ENCODE data around the gene PDE8A. TPM values are rescaled to one million over a fixed set of nuclear protein-coding genes. Genes with fewer than 3 reads are reported as not detected.

Gene PDE8A
- total and polyA plus RNA-seq, 2 of the 4 experiments (the other 2 are of a cell fraction) = 32.4 to 35.9 TPM

DNA sequence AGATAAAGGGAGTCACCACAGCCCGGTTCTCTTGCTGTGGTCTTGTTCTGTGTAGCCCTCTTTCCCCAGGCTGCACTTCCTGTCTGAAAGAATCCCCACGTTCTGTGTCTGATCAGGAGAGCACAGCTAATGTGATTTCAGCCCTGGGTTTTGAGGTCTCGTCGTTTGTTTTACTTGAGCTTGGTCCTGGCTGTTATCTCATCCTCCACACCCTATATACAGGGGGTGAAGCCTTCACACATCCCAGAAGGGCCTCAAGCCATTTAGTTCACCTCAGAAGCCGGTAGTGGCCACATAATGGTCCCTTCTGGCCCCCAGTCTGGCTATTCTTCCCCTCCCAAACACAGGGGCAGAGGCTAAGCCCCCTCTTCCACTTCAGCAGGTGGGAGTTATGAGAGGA is 115.6 kb downstream of the PDE8A start:
- Histone ChIP-seq H3K9me3 (ENCODE audit: control insufficient read depth, insufficient read depth, low read length) (no peaks in the 10 kb centered on the region), H3K56ac (ENCODE audit: extremely low read depth, insufficient read depth, low read length) (no peak overlapping the region), H3K27ac (ENCODE audit: insufficient read depth, low read length) (no peak overlapping the region), H2AFZ (replicated peaks; ENCODE audit: low read length, poor library complexity) (no peak overlapping the region), H2BK20ac (ENCODE audit: low read depth, low read length) (no peak overlapping the region; the same call in 1 of the 2 replicates), H3K4me1 (ENCODE audit: control insufficient read depth, insufficient read depth, low read length) (peaks cover 12% of the 10 kb centered on the region), H3K36me3 (ENCODE audit: control insufficient read depth, insufficient read depth, low read length) (peaks cover 15% of the 10 kb centered on the region), H3K79me1 (ENCODE audit: low read depth in 1 of 2, low read length in 2 of 2) (peaks cover 6 to 36% of the 10 kb centered on the region in 2 experiments; a peak in 3 of 4 replicates), H3K4me2 (ENCODE audit: low read depth, low read length) (no peak overlapping the region; the same call in 1 of the 2 replicates), H2AK5ac (ENCODE audit: low read depth, low read length) (0 out of 2 replicates have a peak overlapping the region, but pooled peaks have one; percentile 58), H3K4ac (ENCODE audit: low read depth, low read length) (peak overlapping the region; percentile 55), H2AK9ac (replicated peaks; ENCODE audit: low read depth, low read length, poor library complexity) (no peak overlapping the region), H3K9me1 (ENCODE audit: insufficient read depth, low read length) (peaks cover 30% of the 10 kb centered on the region), H3K14ac (replicated peaks; ENCODE audit: low read depth, low read length) (peak overlapping the region; percentile 73), H3K27me3 (ENCODE audit: control insufficient read depth, insufficient read depth, low read length) (no peaks in the 10 kb centered on the region), H4K5ac (ENCODE audit: low read depth, low read length) (peak overlapping the region; percentile 5; the same call in 1 of the 2 replicates), H3K18ac (ENCODE audit: low read depth, low read length) (no peak overlapping the region), H3K23ac (ENCODE audit: low read depth, low read length) (no peak overlapping the region), H2BK120ac (ENCODE audit: low read depth, low read length) (peak overlapping the region; percentile 30; the same call in 1 of the 2 replicates), H4K20me1 (ENCODE audit: insufficient read depth, low read length) (peaks cover 3% of the 10 kb centered on the region; the same call in 1 of the 2 replicates), H3K9ac (ENCODE audit: low read depth, low read length) (no peak overlapping the region), H2BK15ac (ENCODE audit: low read depth, low read length) (0 out of 3 replicates have a peak overlapping the region, but pooled peaks have one; percentile 6), H4K91ac (ENCODE audit: insufficient read depth, low read depth, low read length) (peak overlapping the region; percentile 24), H4K8ac (ENCODE audit: low read depth in 2 of 2, low read length in 2 of 2) (peak overlapping the region in 1 of 2 experiments; percentile 65; a peak in 2 of 4 replicates), H3K4me3 (ENCODE audit: insufficient read depth, low read depth, low read length) (no peak overlapping the region), H2BK5ac (ENCODE audit: low read depth, low read length, poor library complexity, severe bottlenecking) (peak overlapping the region; percentile 48)
- no TSS peak for BruUV-seq (replicated peaks)
- no CpG with 5 or more reads among the region's 5 CpGs for WGBS, 2 experiments (ENCODE audit: extremely low coverage in 2 of 2, insufficient read length in 1 of 2)
- TF ChIP-seq MXI1 (IDR thresholded peaks at IDR 0.05; ENCODE audit: borderline replicate concordance, low read depth, low read length) (no peak), CEBPB (IDR thresholded peaks at IDR 0.05; ENCODE audit: low read depth, low read length) (no peak), POLR2A (IDR thresholded peaks at IDR 0.05; ENCODE audit: low read depth, low read length) (no peak)
- TF ChIP-seq, protein P1, sequence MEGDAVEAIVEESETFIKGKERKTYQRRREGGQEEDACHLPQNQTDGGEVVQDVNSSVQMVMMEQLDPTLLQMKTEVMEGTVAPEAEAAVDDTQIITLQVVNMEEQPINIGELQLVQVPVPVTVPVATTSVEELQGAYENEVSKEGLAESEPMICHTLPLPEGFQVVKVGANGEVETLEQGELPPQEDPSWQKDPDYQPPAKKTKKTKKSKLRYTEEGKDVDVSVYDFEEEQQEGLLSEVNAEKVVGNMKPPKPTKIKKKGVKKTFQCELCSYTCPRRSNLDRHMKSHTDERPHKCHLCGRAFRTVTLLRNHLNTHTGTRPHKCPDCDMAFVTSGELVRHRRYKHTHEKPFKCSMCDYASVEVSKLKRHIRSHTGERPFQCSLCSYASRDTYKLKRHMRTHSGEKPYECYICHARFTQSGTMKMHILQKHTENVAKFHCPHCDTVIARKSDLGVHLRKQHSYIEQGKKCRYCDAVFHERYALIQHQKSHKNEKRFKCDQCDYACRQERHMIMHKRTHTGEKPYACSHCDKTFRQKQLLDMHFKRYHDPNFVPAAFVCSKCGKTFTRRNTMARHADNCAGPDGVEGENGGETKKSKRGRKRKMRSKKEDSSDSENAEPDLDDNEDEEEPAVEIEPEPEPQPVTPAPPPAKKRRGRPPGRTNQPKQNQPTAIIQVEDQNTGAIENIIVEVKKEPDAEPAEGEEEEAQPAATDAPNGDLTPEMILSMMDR (conservative IDR thresholded peaks at IDR 0.05; ENCODE audit: low read depth, low read length) = no peak
- TF ChIP-seq, protein P2, sequence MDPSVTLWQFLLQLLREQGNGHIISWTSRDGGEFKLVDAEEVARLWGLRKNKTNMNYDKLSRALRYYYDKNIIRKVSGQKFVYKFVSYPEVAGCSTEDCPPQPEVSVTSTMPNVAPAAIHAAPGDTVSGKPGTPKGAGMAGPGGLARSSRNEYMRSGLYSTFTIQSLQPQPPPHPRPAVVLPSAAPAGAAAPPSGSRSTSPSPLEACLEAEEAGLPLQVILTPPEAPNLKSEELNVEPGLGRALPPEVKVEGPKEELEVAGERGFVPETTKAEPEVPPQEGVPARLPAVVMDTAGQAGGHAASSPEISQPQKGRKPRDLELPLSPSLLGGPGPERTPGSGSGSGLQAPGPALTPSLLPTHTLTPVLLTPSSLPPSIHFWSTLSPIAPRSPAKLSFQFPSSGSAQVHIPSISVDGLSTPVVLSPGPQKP (IDR thresholded peaks at IDR 0.05; ENCODE audit: borderline replicate concordance, low read depth, low read length) = no peak
- in situ Hi-C loops (cut with MboI; ENCODE audit: low sequenced_read_pairs) = no loop called here
- dilution Hi-C loops (cut with HindIII; ENCODE audit: low sequenced_read_pairs, unreplicated experiment) = no loop called here
- DNase-seq (no peak), ATAC-seq (ENCODE audit: low read depth) (peak; percentile 22; the same call in 1 of the 2 replicates)
- ChIA-PET POLR2A (ENCODE audit: unreplicated experiment) (no interaction called here), CTCF (no interaction called here)
- intact Hi-C loops (cut with micrococcal nuclease) = no loop called here
